GM18909 (cell line): ENCODE results near the gene SAFB.

ENCODE experiments used
- ATAC-seq: cut with Tn5 transposase; IDR thresholded peaks from one replicate; pipeline ENCODE4 v1.9.1; 2021; ENCODE audit warnings: mild to moderate bottlenecking; ENCODE audit not compliant: unreplicated experiment, poor library complexity

SAFB gene

GRCh38 chr19:5663904-5664303 is 41.0 kb downstream of the SAFB start:
- ATAC-seq: no peak

GRCh38 chr19:5664515-5664914 is 41.6 kb downstream of the SAFB start:
- no peak for ATAC-seq

- ATAC-seq: peak; percentile 55
Measured at GRCh38 chr19:5665781-5666513, 43.1 kb downstream of the SAFB start.

GRCh38 chr19:5666921-5667610 is 44.2 kb downstream of the SAFB start:
- no peak for ATAC-seq

- no peak for ATAC-seq
Measured at GRCh38 chr19:5667751-5668271, 44.9 kb downstream of the SAFB start.

GRCh38 chr19:5669212-5669611 is 46.3 kb downstream of the SAFB start:
- no peak for ATAC-seq

GRCh38 chr19:5671600-5671999 is 48.7 kb downstream of the SAFB start:
- ATAC-seq: no peak

- no peak for ATAC-seq
Measured at GRCh38 chr19:5672708-5673459, 50.0 kb downstream of the SAFB start.

- no peak for ATAC-seq
Measured at GRCh38 chr19:5673752-5674151, 50.9 kb downstream of the SAFB start.

- ATAC-seq: no peak
Measured at GRCh38 chr19:5674714-5675113, 51.8 kb downstream of the SAFB start.

- ATAC-seq: no peak
Measured at GRCh38 chr19:5676105-5676771, 53.4 kb downstream of the SAFB start.

- ATAC-seq: no peak
Measured at GRCh38 chr19:5676772-5677105, 53.9 kb downstream of the SAFB start.

- ATAC-seq: no peak
Measured at GRCh38 chr19:5677136-5677535, 54.3 kb downstream of the SAFB start.

- no peak for ATAC-seq
Measured at GRCh38 chr19:5677580-5677979, 54.7 kb downstream of the SAFB start.

GRCh38 chr19:5678071-5678718 is 55.3 kb downstream of the SAFB start:
- no peak for ATAC-seq

- no peak for ATAC-seq
Measured at GRCh38 chr19:5679289-5680083, 56.6 kb downstream of the SAFB start.

- no peak for ATAC-seq
Measured at GRCh38 chr19:5680084-5680436, 57.2 kb downstream of the SAFB start.

- ATAC-seq: peak; percentile 86
Measured at GRCh38 chr19:5680437-5681368, 57.8 kb downstream of the SAFB start, which contains the start of the genes HSD11B1L and MICOS13. Gene HSD11B1L (plus strand): TSS chr19:5681027. CDS start chr19:5684833, 3,806 bp downstream. Gene MICOS13 (minus strand): TSS chr19:5680516. CDS start chr19:5680486, 30 bp downstream.
